ENCODE data around the gene CAMSAP2. TPM values are rescaled to one million over a fixed set of nuclear protein-coding genes. Genes with fewer than 3 reads are reported as not detected.

The CAMSAP2 gene
- total and polyA plus RNA-seq, 2 donors (not counting 3 experiments of a cell fraction or from before 2014, with no cell fraction given) = 6.7 to 45.5 TPM

GRCh38 chr1:200731654-200732332 lies 6.9 kb upstream of the CAMSAP2 start:
- CTCF ChIA-PET = no interaction called here
- no peak overlapping the region for H3K27ac ChIP-seq (ENCODE audit: insufficient read depth, low read depth, low read length)
- no peaks in the 10 kb centered on the region for H3K36me3 ChIP-seq (ENCODE audit: control insufficient read depth in 2 of 2, extremely low read depth in 1 of 2, insufficient read depth in 2 of 2, low read length in 2 of 2)
- no peaks in the 10 kb centered on the region for H3K27me3 ChIP-seq (ENCODE audit: control insufficient read depth in 2 of 2, insufficient read depth in 2 of 2, low read length in 2 of 2)
- H3K4me2 ChIP-seq (ENCODE audit: insufficient read depth, low read length) = no peak overlapping the region
- no peak for FAIRE-seq
- no peak for DNase-seq (ENCODE audit: low read depth, low spot score)
- H3K9me1 ChIP-seq (replicated peaks; ENCODE audit: control insufficient read depth, extremely low read depth, insufficient read depth, low read length) = no peaks in the 10 kb centered on the region
- H4K20me1 ChIP-seq (replicated peaks; ENCODE audit: control insufficient read depth, extremely low read depth, insufficient read depth, low read length) = no peaks in the 10 kb centered on the region
- H3K9ac ChIP-seq (replicated peaks; ENCODE audit: extremely low read depth, insufficient read depth, low read length) = no peak overlapping the region
- H3K4me3 ChIP-seq (replicated peaks in 1 of 3; ENCODE audit: insufficient read depth in 1 of 3, low read depth in 1 of 3, low read length in 3 of 3) = no peak overlapping the region
- dilution Hi-C loops (cut with MboI; ENCODE audit: extremely low pct_ligation_motif_present, low sequenced_read_pairs) (no loop called here), intact Hi-C loops (cut with micrococcal nuclease) (no loop called here)
- H2AFZ ChIP-seq (ENCODE audit: low read depth, low read length) = no peak overlapping the region
- TF ChIP-seq POLR2A (IDR thresholded peaks at IDR 0.05; ENCODE audit: low read depth, low read length) (no peak), JUN (IDR thresholded peaks at IDR 0.05; ENCODE audit: borderline replicate concordance, insufficient read depth, insufficient read length, low read depth) (no peak), FOS (IDR thresholded peaks at IDR 0.05; ENCODE audit: borderline replicate concordance, insufficient read depth, low read length) (no peak), EZH2 (IDR thresholded peaks at IDR 0.05; ENCODE audit: borderline replicate concordance, low read depth, low read length, severe bottlenecking) (no peak), POLR2AphosphoS5 (IDR thresholded peaks at IDR 0.05; ENCODE audit: insufficient read depth, low read depth, low read length) (no peak), MAX (IDR thresholded peaks at IDR 0.05; ENCODE audit: insufficient read depth, insufficient read length) (no peak), CTCF (IDR thresholded peaks at IDR 0.05; ENCODE audit: extremely low read depth in 1 of 2, insufficient read depth in 1 of 2, low read depth in 1 of 2, low read length in 2 of 2) (no peak), GATA2 (IDR thresholded peaks at IDR 0.05; ENCODE audit: insufficient read depth, insufficient read length, low read depth, low read length) (no peak), MYC (IDR thresholded peaks at IDR 0.05; ENCODE audit: low read depth, low read length) (no peak)
- no peaks in the 10 kb centered on the region for H3K79me2 ChIP-seq (ENCODE audit: control insufficient read depth, insufficient read depth, low read length)
- H3K4me1 ChIP-seq (ENCODE audit: control insufficient read depth, extremely low read depth, insufficient read depth, low read length) = peaks cover 10% of the 10 kb centered on the region
- BruUV-seq (replicated peaks) = no TSS peak
- POLR2A ChIA-PET = no interaction called here
- H3K9me3 ChIP-seq (replicated peaks; ENCODE audit: control insufficient read depth, insufficient read depth, low read length) = no peaks in the 10 kb centered on the region

Measured in endothelial cell of umbilical vein (primary cell).